Left ventricle myocardium superior (tissue), 1 donor: ENCODE results near the gene OBSL1. TPM values are rescaled to one million over a fixed set of nuclear protein-coding genes. Genes with fewer than 3 reads are reported as not detected.

ENCODE experiments used
- ATAC-seq: fragments of 200-7000 bp; cut with Tn5 transposase; one replicate; pipeline ENCODE4 v1.9.1; 2020; ENCODE audit warnings: mild to moderate bottlenecking, moderate library complexity
- DNase-seq: peaks from one replicate; pipeline ENCODE4 v3.0.0-alpha.2; 2020
- intact Hi-C: fragments of 100-400 bp; cut with micrococcal nuclease; formaldehyde crosslinking; loops from one replicate; pipeline ENCODE4 v1.11.0; 2022
- total RNA-seq: library from RNA; stranded (reverse); fragmentation: NEBNext Ultra II Directional; extraction: Animal tissue kit (Norgen Biotek cat#: 25700); gene quantifications from one replicate; pipeline ENCODE4 v1.2.1, GENCODE V29; 2021
- donor health status: DM: no; HTN: yes; CAD: no; lungs with severe emphysema.

OBSL1 gene
- total RNA-seq, 1 donor from 2014 or later: 190 TPM

DNA sequence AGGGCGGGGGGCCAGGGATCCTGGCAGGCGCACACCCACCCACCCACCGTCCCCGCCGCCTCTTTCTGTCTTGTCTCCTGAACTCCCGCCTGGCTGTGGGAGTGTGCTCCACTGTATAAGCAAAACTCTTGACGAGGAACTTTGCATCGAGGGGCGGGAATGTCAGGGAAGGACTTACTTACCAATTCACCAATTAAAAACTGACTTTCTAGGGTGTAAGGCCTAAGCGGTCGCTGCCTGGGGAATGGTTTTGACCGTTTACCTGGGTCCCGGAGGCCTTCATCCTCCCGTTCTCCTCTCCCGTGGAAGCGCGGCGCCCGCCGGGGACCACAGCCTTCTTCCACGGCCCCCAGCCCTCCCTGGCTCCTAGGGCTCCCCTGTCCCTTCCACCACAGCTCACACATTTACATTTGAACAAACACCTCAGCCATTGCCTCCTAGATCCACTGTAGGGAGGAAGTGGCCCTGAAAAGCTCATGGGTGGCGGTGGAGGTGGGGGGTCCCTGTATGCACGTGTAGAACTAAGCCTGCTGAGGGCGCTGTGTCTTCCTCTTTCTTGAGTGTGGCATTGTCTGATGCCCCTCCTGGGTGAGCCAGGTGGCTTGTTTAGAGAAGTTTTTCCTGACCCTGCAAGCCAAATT, 48.2 kb downstream of the OBSL1 start:
- no peak for DNase-seq
- no peak for ATAC-seq
- intact Hi-C loops: loop anchor here (10.0 kb wide), 1 partner anchor 118 kb away; no protein-coding TSS in a partner anchor

DNA sequence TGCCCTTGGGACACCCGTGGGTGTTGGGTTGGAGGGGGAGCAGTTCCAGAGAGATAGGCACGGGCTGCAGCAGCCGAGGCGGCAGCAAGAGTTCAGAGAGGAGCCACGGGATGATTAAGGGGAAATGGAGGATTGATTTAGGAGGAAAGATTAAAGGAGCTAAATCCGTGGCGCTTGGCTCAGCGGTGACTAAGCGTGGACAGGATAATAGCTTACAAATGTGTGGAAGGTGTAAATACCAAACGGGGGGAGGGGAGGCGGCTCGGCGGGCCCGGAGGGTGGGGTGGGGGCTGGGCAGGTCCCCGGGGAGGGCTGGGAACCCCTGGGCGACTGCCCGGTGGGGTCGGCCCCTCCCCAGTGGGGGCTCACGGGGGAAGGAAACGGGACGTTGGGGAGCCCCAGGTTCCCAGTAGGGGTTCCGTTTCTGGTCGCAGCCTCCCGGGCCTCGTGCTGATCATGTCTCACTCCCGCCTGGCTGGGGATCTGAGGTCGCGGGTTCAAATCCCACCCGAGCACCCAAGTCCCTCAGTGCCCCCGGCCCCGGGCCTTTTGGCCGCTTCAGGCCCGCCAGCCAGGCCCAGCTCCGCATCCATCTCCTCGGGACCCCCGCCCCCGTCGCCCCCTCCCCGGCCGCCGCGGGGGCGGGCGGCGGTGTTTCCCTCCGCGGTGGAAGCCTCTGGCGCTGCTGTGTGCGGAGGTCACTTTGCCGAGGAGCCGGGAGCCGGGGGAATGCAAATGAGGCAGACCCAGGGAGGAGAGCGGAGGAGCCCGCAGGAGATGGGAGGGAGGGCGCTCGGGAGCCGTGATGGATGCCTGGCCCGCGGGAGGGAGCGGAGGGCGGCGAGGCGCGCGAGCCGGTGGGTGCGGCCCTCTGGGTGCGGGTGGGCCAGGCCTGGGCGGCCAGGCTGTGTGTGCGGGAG, 49.0 kb downstream of the OBSL1 start:
- peak; percentile 42 for DNase-seq
- peak; percentile 13 for ATAC-seq
- intact Hi-C loops: loop anchor here (10.0 kb wide), 1 partner anchor 118 kb away; no protein-coding TSS in a partner anchor

DNA sequence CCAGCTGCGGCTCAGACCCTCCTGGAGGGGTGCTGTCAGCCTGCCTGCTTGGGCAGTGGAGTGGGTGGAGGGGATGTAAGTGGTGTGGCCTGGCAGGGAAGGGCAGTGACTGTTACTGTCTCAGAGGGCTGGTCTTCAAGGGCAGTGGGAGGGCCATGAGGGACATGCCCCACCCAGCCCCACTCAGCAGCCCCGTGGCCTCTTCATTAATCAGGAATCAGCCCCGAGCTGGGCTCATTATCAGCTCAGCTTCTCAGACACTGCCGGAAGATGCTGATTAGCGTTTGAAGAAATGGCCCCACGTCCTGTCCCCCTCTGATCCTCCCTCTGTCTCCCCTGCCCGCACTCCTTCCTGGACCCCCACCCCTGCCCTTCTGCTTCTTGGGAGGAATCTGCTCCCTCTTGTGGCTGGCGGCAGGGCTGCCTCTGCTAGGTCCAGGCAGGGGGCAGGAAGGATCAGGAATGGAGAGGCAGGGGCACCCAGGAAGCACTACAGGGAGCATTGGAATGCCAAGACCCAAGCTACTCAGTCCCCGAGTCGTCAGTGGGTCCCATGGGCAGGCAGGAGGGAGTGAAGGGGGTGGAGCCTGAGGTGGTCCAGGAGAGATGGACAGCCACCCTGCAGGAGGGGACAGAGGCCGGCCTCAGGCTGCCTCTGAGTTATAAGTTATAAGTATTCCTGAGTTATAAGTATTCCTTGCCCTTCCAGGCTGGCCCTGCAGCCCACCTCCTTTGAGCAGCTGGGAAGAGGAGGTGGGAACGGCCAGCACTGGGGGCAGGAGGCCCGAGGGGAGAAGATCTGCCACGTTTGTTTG, 50.1 kb downstream of the OBSL1 start:
- ATAC-seq: peak; percentile 71
- DNase-seq: peak; percentile 64
- intact Hi-C loops: loop anchor here (10.0 kb wide), 1 partner anchor 116 kb away; no protein-coding TSS in a partner anchor

DNA sequence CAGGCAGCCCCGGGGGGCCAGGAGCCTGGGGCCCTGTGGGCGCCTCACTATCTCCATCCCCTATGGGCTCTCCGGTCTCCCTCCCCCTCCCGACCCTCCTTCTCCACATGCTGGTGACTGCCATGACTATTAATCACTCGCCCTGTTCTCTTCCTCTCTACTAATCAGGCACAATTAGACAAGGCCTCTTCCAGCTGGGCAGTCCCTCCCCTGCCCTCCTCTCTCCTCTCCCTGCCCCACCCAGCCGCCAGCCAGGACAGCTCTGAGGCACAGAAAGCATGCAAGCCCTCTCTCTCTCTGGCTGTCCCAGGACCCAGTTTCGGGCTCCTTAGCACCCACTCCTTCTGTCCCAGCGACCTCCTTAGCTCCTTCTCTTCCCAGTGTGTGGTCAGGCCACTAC, 51.3 kb downstream of the OBSL1 start:
- peak; percentile 15 for ATAC-seq
- intact Hi-C loops: loop anchor here (10.0 kb wide), 1 partner anchor 115 kb away; no protein-coding TSS in a partner anchor
- DNase-seq: no peak

- intact Hi-C loops: no loop called here
- ATAC-seq (no peak), DNase-seq (no peak)
Measured at GRCh38 chr2:219519526-219519916, 51.8 kb downstream of the OBSL1 start.

GRCh38 chr2:219517954-219518778, 53.2 kb downstream of the OBSL1 start:
- no peak for ATAC-seq
- intact Hi-C loops: no loop called here
- DNase-seq: no peak

- intact Hi-C loops: no loop called here
- DNase-seq (no peak), ATAC-seq (no peak)
Measured at GRCh38 chr2:219516888-219517287, 54.5 kb downstream of the OBSL1 start.

GRCh38 chr2:219515874-219516629, 55.3 kb downstream of the OBSL1 start:
- no peak for ATAC-seq
- intact Hi-C loops: no loop called here
- no peak for DNase-seq

DNA sequence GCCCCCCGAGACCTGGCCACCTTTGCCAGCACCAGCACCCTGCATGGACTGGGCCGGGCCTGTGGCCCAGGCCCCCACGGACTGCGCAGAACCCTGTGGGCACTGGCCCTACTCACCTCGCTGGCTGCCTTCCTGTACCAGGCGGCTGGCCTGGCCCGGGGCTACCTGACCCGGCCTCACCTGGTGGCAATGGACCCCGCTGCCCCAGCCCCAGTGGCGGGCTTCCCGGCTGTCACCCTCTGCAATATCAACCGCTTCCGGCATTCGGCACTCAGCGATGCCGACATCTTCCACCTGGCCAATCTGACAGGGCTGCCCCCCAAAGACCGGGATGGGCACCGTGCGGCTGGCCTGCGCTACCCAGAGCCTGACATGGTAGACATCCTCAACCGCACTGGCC, 56.5 kb downstream of the OBSL1 start:
- intact Hi-C loops: no loop called here
- no peak for ATAC-seq

GRCh38 chr2:219514196-219514761, 57.1 kb downstream of the OBSL1 start, which contains the start of gene ASIC4:
Gene ASIC4 (plus strand): TSS chr2:219514482. CDS start chr2:219514725, 243 bp downstream.
- intact Hi-C loops: no loop called here
- DNase-seq: no peak
- ATAC-seq: peak; percentile 32

More for the DNA sequence above, 56.5 kb downstream of the OBSL1 start:
- DNase-seq: no peak

GRCh38 chr2:219513787-219514186, 57.6 kb downstream of the OBSL1 start:
- intact Hi-C loops: no loop called here
- no peak for ATAC-seq
- DNase-seq: no peak

DNA sequence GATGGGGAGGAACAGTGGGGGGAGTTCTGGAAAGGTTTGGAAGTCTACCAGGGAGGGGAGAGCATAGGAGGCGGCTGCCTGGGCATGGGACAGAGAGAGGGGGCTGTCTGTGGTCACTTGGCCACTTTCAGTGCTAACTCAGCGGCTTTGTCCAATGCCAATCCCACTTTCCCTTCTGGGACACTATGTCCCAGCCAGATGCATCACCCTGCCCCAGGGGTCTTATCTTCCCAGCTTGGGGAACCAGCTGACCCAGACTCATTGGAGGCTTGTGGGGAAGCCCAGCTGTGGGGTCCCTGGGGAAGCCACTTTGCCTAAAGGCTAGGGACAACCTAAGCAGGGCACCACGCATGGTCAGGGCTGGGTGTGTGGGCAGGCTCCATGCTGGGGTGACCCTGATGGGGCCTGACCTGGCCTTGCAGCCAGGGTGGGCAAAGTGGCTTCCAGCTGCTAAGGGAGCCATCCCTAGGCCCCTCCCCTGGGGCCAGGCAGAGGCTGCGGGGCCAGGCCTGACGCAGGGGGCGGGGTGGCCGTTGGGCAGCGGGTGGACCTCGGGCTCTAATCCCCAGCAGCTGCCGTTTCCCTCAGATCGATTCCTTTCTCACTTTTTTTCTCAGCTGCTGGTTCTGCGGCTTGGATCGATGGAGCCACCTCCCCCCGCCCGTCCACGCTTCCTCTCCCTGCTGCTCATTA, 58.7 kb downstream of the OBSL1 start:
- intact Hi-C loops: no loop called here
- no peak for DNase-seq
- ATAC-seq: no peak

DNA sequence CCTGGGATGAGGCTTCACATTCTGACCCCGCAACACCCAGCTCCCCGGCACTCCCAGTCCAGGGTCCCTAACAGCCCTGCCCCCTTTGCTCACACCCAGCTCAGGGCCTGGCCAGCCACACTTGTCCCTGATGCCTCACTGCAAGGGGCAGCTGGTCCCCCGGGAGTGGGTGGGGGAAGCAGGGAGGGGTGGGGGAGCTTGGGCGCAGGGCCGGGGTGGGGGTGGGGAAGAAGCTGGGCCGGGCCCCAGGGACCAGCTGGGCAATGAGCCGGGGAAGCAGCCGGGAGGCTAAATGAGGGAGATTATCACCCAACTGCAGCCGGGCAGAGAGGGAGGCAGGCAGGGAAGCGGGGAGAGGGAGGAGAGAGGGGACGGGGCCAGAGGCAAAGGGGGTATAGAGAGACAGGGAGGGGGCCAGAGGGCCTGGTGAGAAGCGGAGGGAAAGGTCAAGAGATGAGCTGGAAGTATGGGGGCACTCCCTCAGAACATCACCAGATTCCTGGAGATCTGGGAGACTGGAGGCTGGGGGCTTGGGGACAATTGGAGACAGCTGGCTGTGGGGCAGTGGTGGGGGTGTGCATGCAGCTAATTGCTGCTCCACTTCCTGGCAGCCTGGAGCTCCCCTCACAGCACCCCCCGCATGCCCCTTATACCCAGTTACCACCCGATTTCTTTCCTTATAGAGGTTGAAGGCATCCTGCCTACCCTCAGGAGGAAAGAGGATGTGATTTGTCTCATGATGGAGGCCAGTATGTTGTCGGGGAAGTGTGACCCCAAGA, 59.6 kb downstream of the OBSL1 start:
- intact Hi-C loops: no loop called here
- DNase-seq: no peak
- ATAC-seq: no peak

GRCh38 chr2:219510512-219511135, 60.7 kb downstream of the OBSL1 start:
- ATAC-seq (no peak), DNase-seq (no peak)
- intact Hi-C loops: no loop called here

DNA sequence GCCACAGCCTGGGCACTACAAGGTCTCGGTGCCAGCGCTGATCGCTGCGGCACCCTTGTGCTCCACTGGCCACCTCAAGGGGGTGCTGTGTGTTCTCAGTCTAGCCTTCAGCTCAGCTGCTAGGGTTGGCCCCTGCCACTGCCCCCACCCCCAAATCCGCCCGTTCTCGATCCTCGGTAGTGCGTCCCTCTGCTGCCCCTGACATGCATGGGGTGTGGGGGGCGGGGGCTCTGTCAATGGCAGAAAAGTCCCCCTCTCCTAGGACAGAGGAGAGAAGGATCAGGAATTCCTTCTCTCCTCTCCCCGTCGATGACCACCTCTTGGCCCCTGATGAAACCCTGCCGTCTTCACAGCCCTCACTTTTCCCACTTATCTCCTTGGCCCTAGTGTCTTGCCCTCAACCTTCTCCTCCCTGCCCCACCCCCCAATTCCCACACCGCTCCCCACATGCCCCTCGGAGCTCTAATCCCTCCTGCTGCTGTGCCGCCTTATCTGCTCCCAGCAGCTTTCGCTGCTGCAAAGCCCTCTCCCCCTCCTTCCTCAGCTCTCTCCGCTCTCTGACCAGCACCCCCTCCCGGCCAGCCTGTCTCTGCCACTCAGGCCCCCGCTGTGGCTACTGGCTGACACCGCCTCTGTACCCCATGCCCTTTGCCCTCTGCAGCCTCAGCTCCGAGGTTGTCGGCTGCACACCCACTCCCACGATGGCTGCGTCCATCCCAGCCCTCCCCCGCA, 61.4 kb downstream of the OBSL1 start:
- intact Hi-C loops: no loop called here
- DNase-seq (peak; percentile 65), ATAC-seq (peak; percentile 77)
